Endometrium (tissue), 2 donors: ENCODE measurements around the gene TTC3.
"Not testable (repeated sequence)": the region's sequence is repeated elsewhere in the genome, so short reads cannot be mapped to it uniquely, and the experiment has no call there.

ENCODE experiments used
- FAIRE-seq: peaks from 2 replicates; lab custom pipeline; 2012; peaks lifted over from hg19 to GRCh38; lab: Jason Lieb, UNC
- donor health status: control.
- donor health status: control.

TTC3 gene

DNA sequence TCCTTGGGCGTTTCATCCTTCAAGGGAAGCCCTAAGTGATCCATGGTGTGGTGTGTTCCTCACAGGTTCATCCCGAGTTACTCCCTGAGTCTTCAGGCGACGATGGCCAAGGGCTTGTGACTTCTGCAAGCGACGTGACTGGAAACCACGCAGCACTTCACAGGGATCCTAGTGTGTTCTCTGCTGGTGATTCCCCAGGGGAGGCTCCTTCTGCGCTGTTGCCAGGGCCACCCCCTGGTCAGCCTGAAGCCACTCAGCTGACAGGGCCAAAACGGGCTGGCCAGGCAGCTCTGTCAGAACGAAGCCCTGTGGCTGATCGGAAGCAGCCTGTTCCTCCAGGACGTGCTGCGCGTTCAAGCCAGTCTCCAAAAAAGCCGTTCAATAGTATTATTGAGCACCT lies 122.6 kb downstream of the TTC3 start:
- FAIRE-seq, result no peak

DNA sequence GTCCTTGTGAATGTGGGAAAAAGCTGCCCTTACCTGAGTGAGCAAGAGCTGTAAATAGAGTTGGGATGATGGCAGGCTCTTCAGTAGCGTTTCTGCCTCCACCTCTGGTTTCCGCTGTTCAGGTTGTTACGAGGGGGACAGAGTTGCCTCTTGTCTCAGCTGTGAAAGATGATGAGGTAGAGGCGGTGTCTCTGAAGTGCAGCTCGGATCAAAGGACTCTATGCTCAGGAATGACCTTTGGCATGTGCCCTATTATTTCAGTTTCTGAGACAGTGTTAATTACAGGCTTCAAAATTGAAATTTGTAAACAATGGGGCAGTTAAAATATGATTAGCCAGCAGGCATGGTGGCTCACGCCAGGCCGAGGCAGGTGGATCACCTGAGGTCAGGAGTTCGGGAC lies 123.8 kb downstream of the TTC3 start:
- FAIRE-seq, result no peak

DNA sequence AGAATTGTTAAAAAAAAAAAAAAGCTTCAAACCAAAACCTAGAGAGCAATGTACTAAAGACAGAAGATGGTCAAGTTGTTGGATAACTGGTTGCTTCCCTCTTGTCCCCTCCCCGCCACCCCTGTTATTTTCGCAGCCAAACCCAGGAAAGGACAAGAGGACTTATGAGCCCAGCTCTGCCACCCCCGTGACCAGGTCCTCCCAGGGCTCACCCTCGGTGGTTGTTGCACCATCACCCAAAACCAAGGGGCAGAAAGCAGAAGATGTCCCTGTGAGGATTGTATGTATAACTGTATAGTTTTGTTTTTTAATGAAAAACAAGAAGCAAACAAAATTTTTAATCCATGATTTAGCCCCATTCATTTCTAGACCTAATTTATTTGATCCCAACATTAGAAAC lies 124.7 kb downstream of the TTC3 start:
- no peak for FAIRE-seq

- FAIRE-seq, result no peak
Measured at GRCh38 chr21:37199057-37199924, 126.2 kb downstream of the TTC3 start.

- no peak for FAIRE-seq
Measured at GRCh38 chr21:37200641-37201480, 127.8 kb downstream of the TTC3 start.

GRCh38 chr21:37202221-37203110 lies 129.4 kb downstream of the TTC3 start:
- FAIRE-seq, result no peak

DNA sequence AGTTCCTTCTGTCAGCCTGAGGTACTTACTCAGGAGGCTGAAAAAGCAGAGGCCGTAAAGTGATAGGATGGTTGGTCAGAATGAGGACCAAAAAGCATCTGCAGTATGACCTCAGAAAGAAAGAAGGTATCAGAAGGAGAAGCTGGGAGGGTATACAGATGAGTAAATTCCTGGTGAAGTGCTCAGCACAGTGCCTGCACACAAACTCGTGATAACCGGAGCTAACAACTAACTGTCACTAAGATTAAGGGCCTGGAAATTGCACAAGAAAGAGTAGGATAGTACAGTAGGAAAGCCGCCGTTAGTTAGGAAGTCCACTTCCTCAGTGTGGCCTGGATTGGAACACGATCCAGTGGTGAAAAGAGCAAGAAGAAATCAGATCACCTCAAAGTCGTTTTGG lies 131.5 kb downstream of the TTC3 start:
- FAIRE-seq, result no peak

DNA sequence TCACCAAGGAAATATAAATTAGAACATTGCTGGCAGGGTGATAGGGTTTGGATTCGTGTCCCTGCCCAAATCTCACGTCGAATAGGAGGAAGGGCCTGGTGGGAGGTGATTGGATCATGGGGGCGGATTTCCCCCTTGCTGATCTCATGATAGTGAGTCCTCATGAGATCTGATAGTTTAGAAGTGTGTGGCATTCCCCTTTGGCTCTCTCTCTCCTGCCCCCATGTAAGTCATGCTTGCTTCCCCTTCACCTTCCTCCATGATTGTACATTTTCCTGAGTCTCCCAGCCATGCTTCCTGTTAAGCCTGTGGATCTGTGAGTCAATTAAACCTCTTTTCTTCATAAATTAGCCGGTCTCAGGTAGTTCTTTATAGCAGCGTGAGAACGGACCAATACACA lies 133.4 kb downstream of the TTC3 start:
- no peak for FAIRE-seq

DNA sequence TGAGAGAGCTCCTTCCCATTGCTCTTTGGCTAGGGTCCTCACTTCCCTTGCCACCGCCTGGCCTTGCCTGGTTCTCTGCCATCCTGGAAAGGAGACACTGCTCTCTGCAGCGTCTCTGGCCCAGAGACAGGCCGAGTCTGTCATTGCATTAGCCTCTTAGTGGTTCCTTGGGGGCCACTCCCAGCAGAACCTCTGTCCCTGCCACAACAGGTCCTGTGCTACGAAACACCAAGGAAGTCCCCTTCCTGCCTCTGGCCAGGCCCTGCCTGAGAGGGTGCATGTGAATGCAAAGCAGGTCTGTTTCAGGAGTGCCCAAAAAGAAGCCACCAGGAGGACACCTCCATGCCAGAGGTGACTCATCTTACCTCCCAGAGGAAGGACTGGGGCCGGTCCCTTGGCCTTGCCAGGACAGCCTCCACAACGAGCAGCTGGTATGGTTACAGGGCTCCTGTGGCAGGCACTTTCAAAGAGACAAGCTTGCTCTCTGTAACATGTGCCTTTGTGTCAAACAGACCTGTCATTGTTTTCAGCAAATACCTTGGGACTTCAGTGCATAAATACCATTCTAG lies 134.5 kb downstream of the TTC3 start:
- FAIRE-seq, result no peak

GRCh38 chr21:37208056-37208721 lies 135.1 kb downstream of the TTC3 start:
- FAIRE-seq, result no peak

DNA sequence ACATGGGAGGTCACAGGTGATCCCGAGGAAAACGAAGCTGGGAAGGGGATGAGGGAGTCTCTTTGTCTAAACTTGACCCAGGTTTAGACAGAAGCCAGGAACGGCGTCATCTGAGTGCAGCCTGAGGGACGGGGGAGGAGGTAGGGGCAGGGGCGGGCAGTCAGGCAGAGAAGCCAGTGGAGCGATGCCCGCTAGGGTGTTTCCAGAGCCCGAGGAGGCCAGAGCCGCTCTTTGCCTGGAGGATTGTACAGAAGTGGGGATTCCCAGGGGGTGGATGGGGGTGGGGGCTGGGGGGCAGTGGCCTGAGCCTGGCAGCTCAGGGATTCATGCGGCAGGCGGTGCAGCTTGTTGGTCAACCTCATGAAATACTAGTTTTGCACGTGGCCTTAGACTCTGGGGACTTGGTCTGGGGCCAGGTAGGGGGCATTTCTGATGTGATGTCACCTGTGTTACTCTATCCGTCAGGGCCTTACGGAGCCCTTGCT lies 135.7 kb downstream of the TTC3 start:
- FAIRE-seq, result no peak

GRCh38 chr21:37210130-37210529 lies 137.1 kb downstream of the TTC3 start:
- FAIRE-seq, result no peak

- no peak for FAIRE-seq
Measured at GRCh38 chr21:37210799-37211198, 137.7 kb downstream of the TTC3 start.

DNA sequence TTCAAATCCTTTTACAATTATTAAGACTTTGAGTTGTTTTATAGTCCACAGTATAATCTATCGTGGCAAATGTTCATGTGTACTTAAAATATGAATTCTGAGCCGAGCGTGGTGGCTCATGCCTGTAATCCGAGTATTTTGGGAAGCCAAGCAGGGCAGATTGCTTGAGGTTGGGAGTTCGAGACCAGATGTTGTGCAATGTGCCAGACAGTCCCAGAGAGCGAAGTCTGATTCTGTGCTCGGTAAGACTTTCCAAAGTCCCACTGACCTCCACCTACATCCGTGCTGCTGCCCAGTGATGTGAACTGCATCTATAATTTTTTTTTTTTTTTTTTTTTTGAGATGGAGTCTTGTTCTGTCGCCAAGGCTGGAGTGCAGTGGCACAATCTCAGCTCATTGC lies 141.9 kb downstream of the TTC3 start:
- FAIRE-seq, result no peak

DNA sequence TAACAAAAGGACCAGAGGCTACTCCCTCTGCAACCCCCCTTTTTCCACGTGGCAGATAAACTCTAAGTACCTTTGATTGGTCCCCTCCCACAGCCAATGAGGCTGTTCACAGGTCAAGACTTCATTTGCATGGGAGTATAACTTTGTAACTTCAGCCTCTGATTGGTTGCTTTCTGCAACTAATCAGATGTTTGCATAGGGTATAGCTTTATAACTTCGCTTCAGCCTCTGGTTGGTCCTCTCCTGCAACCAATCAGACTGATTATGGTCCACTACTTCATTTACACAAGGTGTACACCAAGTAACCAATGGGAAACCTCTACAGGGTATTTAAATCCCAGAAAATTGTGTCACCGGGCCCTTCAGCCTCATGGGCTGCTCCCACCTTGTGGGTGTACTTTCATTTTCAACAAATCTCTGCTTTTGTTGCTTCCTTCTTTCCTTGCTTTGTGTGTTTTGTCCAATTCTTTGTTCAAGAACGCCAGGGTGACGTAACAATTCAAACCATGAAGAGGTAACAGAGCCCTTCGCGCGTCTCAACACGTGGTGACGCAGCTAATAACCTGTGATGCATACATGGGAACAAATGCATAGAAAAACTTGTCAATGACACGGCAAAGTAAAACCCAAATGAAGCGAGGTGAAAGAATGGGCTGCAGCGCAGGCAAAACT lies 146.8 kb downstream of the TTC3 start:
- no peak for FAIRE-seq

DNA sequence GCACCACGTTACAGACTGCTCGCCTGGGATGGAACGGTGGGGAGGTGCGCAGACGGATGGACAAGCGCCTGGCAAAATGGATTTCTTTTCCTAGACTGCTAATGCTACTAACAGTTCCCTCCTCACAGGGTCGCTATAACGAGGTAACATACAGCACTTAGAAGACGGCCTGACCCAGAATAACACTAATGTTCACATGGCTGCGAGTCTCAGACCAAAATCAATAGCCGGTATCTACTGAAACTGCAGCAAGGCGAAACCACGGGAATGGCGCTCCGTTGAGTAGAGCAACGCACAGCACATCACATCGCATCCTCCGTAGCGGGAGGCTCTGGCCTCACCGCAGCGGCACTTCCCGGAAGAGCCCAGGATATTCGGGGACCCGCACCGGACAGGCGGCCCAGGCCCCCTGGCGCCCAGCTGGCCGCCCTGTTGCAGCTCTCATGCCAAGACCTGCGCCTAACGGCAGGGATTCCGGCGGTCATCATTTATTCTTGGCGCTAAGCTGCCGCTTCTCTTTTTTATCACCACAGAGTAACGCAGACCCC lies 147.5 kb downstream of the TTC3 start:
- no peak for FAIRE-seq

DNA sequence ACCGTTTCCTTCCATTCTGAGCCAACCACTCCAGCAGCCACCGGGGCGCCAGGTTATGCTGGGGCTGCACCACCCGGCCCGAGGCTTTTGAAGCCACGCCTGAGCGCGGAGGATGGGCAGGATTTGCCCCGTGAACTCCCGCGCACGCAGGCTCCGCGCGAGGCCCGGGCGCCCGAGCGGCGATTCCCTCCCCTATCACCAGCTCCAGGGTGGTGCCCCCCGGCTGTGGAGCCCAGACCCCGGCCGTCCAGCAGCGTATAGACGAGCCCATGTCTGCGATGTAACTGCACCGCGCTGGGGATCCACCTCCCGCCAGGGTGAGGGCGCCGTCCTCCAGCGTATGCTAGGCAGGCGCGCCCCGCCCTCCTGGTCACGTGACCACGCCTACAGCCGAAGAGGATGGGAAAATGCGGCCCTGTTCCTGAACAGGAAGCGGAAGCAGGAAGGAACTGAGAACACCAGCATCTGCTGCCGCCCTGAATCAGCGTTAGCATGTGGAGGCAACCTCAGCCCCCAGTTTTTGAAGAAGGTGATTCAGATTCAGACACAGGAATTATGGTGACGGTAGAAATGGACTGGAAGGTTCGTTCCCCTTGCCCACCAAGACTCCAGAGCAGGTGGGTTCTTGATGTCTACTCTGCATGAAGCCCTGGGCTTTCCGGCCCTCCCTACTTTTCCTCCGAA lies 148.1 kb downstream of the TTC3 start:
- peak; percentile 63 for FAIRE-seq

DNA sequence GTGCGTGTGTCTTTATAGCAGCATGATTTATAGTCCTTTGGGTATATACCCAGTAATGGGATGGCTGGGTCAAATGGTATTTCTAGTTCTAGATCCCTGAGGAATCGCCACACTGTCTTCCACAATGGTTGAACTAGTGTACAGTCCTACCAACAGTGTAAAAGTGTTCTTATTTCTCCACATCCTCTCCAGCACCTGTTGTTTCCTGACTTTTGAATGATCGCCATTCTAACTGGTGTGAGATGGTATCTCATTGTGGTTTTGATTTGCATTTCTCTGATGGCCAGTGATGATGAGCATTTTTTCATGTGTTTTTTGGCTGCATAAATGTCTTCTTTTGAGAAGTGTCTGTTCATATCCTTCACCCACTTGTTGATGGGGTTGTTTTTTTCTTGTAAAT lies 149.2 kb downstream of the TTC3 start:
- FAIRE-seq, result not testable (repeated sequence)

DNA sequence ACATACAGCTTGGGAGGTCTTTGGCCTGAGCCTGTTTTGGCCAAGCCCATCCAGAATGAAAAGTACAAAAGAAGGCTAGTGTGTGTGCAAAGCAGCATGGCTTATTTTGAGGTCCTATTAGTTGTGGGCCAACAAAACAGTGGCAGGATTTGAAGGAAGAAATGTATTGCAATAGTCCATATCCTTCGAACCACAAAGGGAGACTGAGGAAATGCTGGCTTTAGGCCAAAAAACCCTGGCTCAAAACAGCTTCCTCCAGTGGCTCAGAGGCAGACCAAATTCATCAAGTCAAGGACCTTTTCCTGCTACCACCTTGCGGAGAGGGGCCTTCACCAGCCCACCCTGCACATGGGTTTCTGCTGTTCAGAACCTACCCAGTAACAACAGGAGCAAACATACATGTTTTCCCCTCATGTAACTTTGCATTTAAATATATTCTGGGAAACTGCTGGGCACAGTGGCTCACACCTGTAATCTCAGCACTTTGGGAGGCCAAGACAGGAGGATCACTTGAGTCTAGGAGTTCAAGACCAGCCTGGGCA lies 150.8 kb downstream of the TTC3 start:
- no peak for FAIRE-seq
